ENCODE measurements around the gene SMIM36. TPM values are rescaled to one million over a fixed set of nuclear protein-coding genes. Genes with fewer than 3 reads are reported as not detected.

SMIM36 gene
- polyA plus RNA-seq, 3 donors: not detected

DNA sequence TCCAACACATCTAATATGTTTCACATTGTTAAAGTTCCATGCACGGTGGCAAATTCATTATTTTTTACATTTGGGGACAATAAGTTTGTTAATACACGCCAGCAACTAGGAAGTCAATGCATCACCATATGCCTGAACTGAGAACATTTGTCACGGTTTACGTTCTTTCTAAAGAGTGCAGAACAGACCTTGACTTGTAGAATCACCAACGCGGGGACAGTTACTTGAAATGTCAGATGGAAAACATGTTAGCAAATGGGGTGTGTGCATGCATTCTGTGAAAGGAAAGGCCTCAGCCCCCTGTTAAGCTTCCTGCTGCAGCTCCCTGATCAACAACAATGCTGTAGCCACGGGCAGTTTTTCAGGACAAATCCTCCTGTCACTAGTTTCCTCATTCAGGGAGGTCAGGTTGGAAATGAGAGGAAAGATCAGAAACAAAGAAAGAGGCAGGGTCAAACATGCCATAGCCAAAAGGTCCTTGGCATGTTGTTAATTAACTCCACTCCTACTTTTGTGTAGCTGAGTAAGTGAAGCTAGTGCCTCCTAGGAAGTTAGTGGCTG is 18.4 kb downstream of the SMIM36 start:
- H3K4me3 Mint-ChIP-seq: no peak overlapping the region
- no peak overlapping the region for H3K27ac Mint-ChIP-seq
- H3K79me2 ChIP-seq (ENCODE audit: insufficient read depth, low read length): no peaks in the 10 kb centered on the region
- no peaks in the 10 kb centered on the region for H4K20me1 ChIP-seq (ENCODE audit: insufficient read depth, low read length)
- H3K27ac ChIP-seq (ENCODE audit: low read depth in 1 of 2, low read length in 2 of 2): no peak overlapping the region
- H3K9me3 ChIP-seq (replicated peaks in 1 of 2; ENCODE audit: control insufficient read depth in 1 of 2, insufficient read depth in 1 of 2, low read length in 2 of 2): no peaks in the 10 kb centered on the region
- peaks cover 0 to 2% of the 10 kb centered on the region in 2 donors for H3K27me3 ChIP-seq (ENCODE audit: control insufficient read depth in 2 of 2, insufficient read depth in 2 of 2, low read length in 2 of 2)
- H3K36me3 Mint-ChIP-seq: no peaks in the 10 kb centered on the region
- H3K4me1 Mint-ChIP-seq: peaks cover 15% of the 10 kb centered on the region
- H3K36me3 ChIP-seq (replicated peaks in 1 of 2; ENCODE audit: control insufficient read depth in 1 of 2, insufficient read depth in 2 of 2, low read length in 2 of 2): no peaks in the 10 kb centered on the region
- H3K27me3 Mint-ChIP-seq (ENCODE audit: low read depth in 3 of 3): peaks cover 0 to 20% (median 4%) of the 10 kb centered on the region in 3 donors
- no peak for DNase-seq
- no peak overlapping the region for H3K9ac ChIP-seq (ENCODE audit: insufficient read depth, low read length, poor library complexity, severe bottlenecking)
- no peak overlapping the region for H3K4me3 ChIP-seq (replicated peaks in 1 of 3; ENCODE audit: low read depth in 2 of 3, low read length in 3 of 3)
- intact Hi-C loops (cut with micrococcal nuclease): no loop called here
- no peaks in the 10 kb centered on the region for H3K9me3 Mint-ChIP-seq
- no peak overlapping the region for H2AFZ ChIP-seq (ENCODE audit: insufficient read depth, low read depth, low read length, poor library complexity, severe bottlenecking)
- TF ChIP-seq, protein P1, sequence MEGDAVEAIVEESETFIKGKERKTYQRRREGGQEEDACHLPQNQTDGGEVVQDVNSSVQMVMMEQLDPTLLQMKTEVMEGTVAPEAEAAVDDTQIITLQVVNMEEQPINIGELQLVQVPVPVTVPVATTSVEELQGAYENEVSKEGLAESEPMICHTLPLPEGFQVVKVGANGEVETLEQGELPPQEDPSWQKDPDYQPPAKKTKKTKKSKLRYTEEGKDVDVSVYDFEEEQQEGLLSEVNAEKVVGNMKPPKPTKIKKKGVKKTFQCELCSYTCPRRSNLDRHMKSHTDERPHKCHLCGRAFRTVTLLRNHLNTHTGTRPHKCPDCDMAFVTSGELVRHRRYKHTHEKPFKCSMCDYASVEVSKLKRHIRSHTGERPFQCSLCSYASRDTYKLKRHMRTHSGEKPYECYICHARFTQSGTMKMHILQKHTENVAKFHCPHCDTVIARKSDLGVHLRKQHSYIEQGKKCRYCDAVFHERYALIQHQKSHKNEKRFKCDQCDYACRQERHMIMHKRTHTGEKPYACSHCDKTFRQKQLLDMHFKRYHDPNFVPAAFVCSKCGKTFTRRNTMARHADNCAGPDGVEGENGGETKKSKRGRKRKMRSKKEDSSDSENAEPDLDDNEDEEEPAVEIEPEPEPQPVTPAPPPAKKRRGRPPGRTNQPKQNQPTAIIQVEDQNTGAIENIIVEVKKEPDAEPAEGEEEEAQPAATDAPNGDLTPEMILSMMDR (IDR thresholded peaks at IDR 0.05): no peak
- 79% methylated on average over 6 of the region's 7 CpGs for WGBS (ENCODE audit: insufficient coverage)
- H3K4me2 ChIP-seq (replicated peaks; ENCODE audit: extremely low read depth, low read length, poor library complexity, severe bottlenecking): no peak overlapping the region
- peaks cover 15 to 16% of the 10 kb centered on the region in 2 donors for H3K4me1 ChIP-seq (ENCODE audit: control insufficient read depth in 1 of 2, insufficient read depth in 2 of 2, low read length in 2 of 2)

DNA sequence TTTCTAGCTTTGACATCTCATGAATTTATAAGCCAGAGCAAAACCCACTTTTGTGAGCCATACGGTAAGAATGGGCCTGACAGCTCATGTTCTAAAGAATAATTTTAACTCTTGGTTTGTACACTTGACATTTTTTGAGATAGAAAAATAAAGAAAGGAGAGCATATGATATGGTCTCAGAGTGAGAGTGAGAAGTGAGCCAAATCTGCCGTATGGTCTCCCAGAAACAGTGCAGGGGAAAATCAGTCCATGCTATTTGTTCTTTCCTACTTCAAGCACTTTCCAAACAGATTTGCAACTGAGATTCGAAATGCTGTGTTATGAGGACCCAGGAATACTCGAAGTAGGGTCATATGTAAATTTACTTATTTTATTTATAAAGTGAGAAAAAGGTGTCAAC is 20.9 kb downstream of the SMIM36 start:
- no peak overlapping the region for H3K4me2 ChIP-seq (replicated peaks; ENCODE audit: extremely low read depth, low read length, poor library complexity, severe bottlenecking)
- H3K4me3 ChIP-seq (replicated peaks in 1 of 3; ENCODE audit: low read depth in 2 of 3, low read length in 3 of 3): no peak overlapping the region
- H3K4me1 ChIP-seq (ENCODE audit: control insufficient read depth in 1 of 2, insufficient read depth in 2 of 2, low read length in 2 of 2): no peaks in the 10 kb centered on the region
- H3K36me3 ChIP-seq (replicated peaks in 1 of 2; ENCODE audit: control insufficient read depth in 1 of 2, insufficient read depth in 2 of 2, low read length in 2 of 2): no peaks in the 10 kb centered on the region
- peaks cover 0 to 2% of the 10 kb centered on the region in 2 donors for H3K27me3 ChIP-seq (ENCODE audit: control insufficient read depth in 2 of 2, insufficient read depth in 2 of 2, low read length in 2 of 2)
- H3K4me3 Mint-ChIP-seq: no peak overlapping the region
- no peak overlapping the region for H3K27ac ChIP-seq (ENCODE audit: low read depth in 1 of 2, low read length in 2 of 2)
- no peak overlapping the region for H2AFZ ChIP-seq (ENCODE audit: insufficient read depth, low read depth, low read length, poor library complexity, severe bottlenecking)
- peaks cover 0 to 23% (median 4%) of the 10 kb centered on the region in 3 donors for H3K27me3 Mint-ChIP-seq (ENCODE audit: low read depth in 3 of 3)
- 100% methylated on average over 1 of the region's 4 CpGs for WGBS (ENCODE audit: insufficient coverage)
- intact Hi-C loops (cut with micrococcal nuclease): no loop called here
- TF ChIP-seq, protein P1 (IDR thresholded peaks at IDR 0.05): no peak
- no peak overlapping the region for H3K27ac Mint-ChIP-seq
- no peaks in the 10 kb centered on the region for H3K9me3 Mint-ChIP-seq
- DNase-seq: no peak
- H3K9me3 ChIP-seq (replicated peaks in 1 of 2; ENCODE audit: control insufficient read depth in 1 of 2, insufficient read depth in 1 of 2, low read length in 2 of 2): no peaks in the 10 kb centered on the region
- H4K20me1 ChIP-seq (ENCODE audit: insufficient read depth, low read length): no peaks in the 10 kb centered on the region
- no peaks in the 10 kb centered on the region for H3K79me2 ChIP-seq (ENCODE audit: insufficient read depth, low read length)
- H3K36me3 Mint-ChIP-seq: no peaks in the 10 kb centered on the region
- no peaks in the 10 kb centered on the region for H3K4me1 Mint-ChIP-seq
- no peak overlapping the region for H3K9ac ChIP-seq (ENCODE audit: insufficient read depth, low read length, poor library complexity, severe bottlenecking)
